ENCODE measurements around the gene ADGRL3. TPM values are rescaled to one million over a fixed set of nuclear protein-coding genes. Genes with fewer than 3 reads are reported as not detected.

Gene ADGRL3
- total RNA-seq, 2 experiments from 2014 or later: not detected

DNA sequence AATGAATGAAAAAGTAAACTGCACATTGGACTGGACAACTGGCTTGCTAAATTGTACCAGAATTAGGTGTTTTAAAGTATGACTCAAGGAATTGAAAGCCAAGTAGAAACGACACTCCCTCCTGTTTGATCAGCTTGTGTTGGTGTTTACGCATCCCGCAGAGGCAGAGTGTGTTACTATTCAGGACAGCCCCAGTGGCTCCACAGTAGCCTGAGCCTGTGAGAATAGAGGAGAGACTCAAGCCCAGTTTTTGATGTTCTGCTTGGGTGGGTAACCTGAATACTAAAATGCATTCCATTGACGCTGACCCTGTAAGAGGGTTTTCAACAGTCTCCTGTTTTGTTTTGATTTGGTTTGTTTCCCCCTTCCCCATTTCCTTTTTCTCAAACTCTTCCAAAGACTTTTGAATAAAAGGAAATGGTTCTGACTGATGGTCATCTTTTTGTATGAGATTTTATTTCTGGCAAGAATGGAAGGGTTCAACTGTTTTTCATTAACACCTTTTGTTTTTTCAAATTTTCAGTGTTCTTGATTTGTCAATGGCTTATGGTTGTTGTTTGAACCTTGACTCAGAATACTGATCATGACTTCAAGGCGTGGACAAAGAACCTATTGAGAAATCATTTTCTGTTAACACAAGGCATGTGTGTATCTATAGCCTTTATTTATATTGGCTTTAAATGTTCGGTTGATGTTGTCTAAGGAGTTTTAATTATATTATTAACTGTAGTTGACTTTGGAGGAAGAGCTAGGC, 10.2 kb downstream of the ADGRL3 start:
- DNase-seq (no peak), ATAC-seq (no peak)
- Mint-ChIP-seq H3K9me3 (ENCODE audit: low read depth) (peaks cover 2% of the 10 kb centered on the region), H3K4me3 (no peak overlapping the region), H3K36me3 (ENCODE audit: low read depth) (no peaks in the 10 kb centered on the region), H3K4me1 (no peaks in the 10 kb centered on the region), H3K27ac (no peak overlapping the region), H3K27me3 (peaks cover under 1% of the 10 kb centered on the region)
- intact Hi-C loops (cut with DNase I, micrococcal nuclease): no loop called here
- POLR2A ChIA-PET: no interaction called here
- CTCF ChIA-PET: no interaction called here

GRCh38 chr4:61211781-61212180, 11.7 kb downstream of the ADGRL3 start:
- Mint-ChIP-seq H3K27me3 (no peaks in the 10 kb centered on the region), H3K9me3 (ENCODE audit: low read depth) (peaks cover 2% of the 10 kb centered on the region), H3K36me3 (ENCODE audit: low read depth) (no peaks in the 10 kb centered on the region), H3K4me3 (no peak overlapping the region), H3K4me1 (no peaks in the 10 kb centered on the region), H3K27ac (no peak overlapping the region)
- intact Hi-C loops (cut with DNase I, micrococcal nuclease): no loop called here
- DNase-seq: no peak
- no peak for ATAC-seq
- CTCF ChIA-PET: no interaction called here
- POLR2A ChIA-PET: no interaction called here

- Mint-ChIP-seq H3K27ac (no peak overlapping the region), H3K27me3 (no peaks in the 10 kb centered on the region), H3K9me3 (ENCODE audit: low read depth) (peaks cover 4% of the 10 kb centered on the region), H3K4me1 (no peaks in the 10 kb centered on the region), H3K4me3 (no peak overlapping the region), H3K36me3 (ENCODE audit: low read depth) (no peaks in the 10 kb centered on the region)
- intact Hi-C loops (cut with DNase I, micrococcal nuclease): no loop called here
- DNase-seq (no peak), ATAC-seq (no peak)
- CTCF ChIA-PET: no interaction called here
- POLR2A ChIA-PET: no interaction called here
Observed at GRCh38 chr4:61212788-61213187, 12.7 kb downstream of the ADGRL3 start.

DNA sequence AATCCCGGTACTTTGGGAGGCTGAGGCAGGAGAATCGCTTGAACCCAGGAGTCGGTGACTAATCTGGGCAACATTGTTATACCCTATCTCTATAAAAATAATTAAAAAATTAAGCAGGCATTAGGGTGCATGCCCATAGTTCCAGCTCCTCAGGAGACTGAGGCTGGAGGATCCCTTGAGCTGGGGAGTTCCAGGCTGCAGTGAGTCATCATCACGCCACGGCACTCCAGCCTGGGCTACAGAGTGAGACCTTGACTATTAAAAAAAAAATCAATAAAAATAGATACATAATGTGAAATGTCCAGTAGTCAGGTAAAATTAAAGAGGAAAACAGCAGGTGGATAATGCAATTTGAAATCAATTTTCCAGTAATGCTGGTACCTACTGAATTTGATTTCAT, 14.6 kb downstream of the ADGRL3 start:
- Mint-ChIP-seq H3K9me3 (ENCODE audit: low read depth) (peaks cover 4% of the 10 kb centered on the region), H3K36me3 (ENCODE audit: low read depth) (no peaks in the 10 kb centered on the region), H3K4me3 (no peak overlapping the region), H3K27me3 (no peaks in the 10 kb centered on the region), H3K4me1 (no peaks in the 10 kb centered on the region), H3K27ac (no peak overlapping the region)
- no peak for DNase-seq
- ChIA-PET POLR2A (no interaction called here), CTCF (no interaction called here)
- ATAC-seq: no peak
- intact Hi-C loops (cut with DNase I, micrococcal nuclease): no loop called here

DNA sequence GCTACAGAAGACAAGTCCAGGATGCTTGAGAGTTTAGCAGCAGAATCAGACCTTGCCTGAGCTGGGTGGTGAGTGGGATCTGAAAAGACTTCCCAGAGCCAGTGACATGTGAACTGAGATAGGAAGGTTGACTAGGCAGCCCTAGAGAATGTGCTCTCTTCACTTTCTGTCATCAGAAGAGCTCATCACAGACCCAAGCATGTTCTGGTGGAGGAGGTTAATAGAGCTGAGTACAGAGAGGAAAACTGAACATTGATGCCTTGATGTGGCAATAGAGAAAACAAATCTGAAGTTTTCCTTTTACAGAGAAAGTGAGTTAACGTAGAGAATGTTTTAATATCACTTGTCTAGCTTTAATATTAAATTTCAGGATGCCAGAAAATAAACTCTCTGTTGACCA, 17.1 kb downstream of the ADGRL3 start:
- Mint-ChIP-seq H3K36me3 (ENCODE audit: low read depth) (no peaks in the 10 kb centered on the region), H3K9me3 (ENCODE audit: low read depth) (peaks cover 4% of the 10 kb centered on the region), H3K27me3 (no peaks in the 10 kb centered on the region), H3K4me1 (no peaks in the 10 kb centered on the region), H3K4me3 (no peak overlapping the region), H3K27ac (no peak overlapping the region)
- no peak for DNase-seq
- ChIA-PET CTCF (no interaction called here), POLR2A (no interaction called here)
- no peak for ATAC-seq
- intact Hi-C loops (cut with DNase I, micrococcal nuclease): no loop called here

DNA sequence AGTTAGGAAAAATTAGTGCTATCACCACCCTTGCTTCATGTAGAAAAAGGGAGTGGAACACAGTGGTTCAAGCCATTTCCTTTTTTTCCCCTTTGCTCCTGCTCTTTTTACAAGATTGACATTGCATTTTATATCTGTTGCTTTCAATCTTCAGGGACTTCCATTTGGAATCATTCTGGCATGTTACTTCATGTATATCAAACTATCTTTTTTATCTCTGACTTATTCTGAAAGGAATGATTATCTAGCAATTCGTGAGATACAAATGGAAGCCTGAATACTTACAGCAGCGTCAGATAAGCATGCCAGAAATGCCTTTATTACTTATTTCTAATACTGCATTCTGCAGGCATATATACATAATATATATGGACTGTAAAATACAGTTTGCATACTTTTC, 20.4 kb downstream of the ADGRL3 start:
- ATAC-seq (no peak), DNase-seq (no peak)
- H3K27me3 Mint-ChIP-seq: no peaks in the 10 kb centered on the region
- peaks cover 5% of the 10 kb centered on the region for H3K9me3 Mint-ChIP-seq (ENCODE audit: low read depth)
- H3K27ac Mint-ChIP-seq: no peak overlapping the region
- CTCF ChIA-PET: no interaction called here
- H3K36me3 Mint-ChIP-seq (ENCODE audit: low read depth): no peaks in the 10 kb centered on the region
- H3K4me1 Mint-ChIP-seq: no peaks in the 10 kb centered on the region
- POLR2A ChIA-PET: no interaction called here
- intact Hi-C loops (cut with DNase I, micrococcal nuclease): no loop called here
- H3K4me3 Mint-ChIP-seq: no peak overlapping the region

- H3K27me3 Mint-ChIP-seq: no peaks in the 10 kb centered on the region
Observed at GRCh38 chr4:61223385-61223784, 23.3 kb downstream of the ADGRL3 start.

GRCh38 chr4:61224573-61224972, 24.4 kb downstream of the ADGRL3 start:
- DNase-seq: no peak
- intact Hi-C loops (cut with DNase I, micrococcal nuclease): no loop called here
- Mint-ChIP-seq H3K4me3 (no peak overlapping the region), H3K4me1 (no peaks in the 10 kb centered on the region), H3K27me3 (no peaks in the 10 kb centered on the region), H3K9me3 (ENCODE audit: low read depth) (peaks cover 5% of the 10 kb centered on the region), H3K27ac (no peak overlapping the region), H3K36me3 (ENCODE audit: low read depth) (no peaks in the 10 kb centered on the region)
- CTCF ChIA-PET: no interaction called here
- no peak for ATAC-seq
- POLR2A ChIA-PET: no interaction called here

More at GRCh38 chr4:61223385-61223784, 23.3 kb downstream of the ADGRL3 start:
- POLR2A ChIA-PET: no interaction called here
- H3K27ac Mint-ChIP-seq: no peak overlapping the region
- H3K4me1 Mint-ChIP-seq: no peaks in the 10 kb centered on the region
- CTCF ChIA-PET: interaction anchor here (0.6 kb wide), 1 partner anchor 39 kb away, joined by 3 read pairs; no protein-coding TSS in a partner anchor
- no peak overlapping the region for H3K4me3 Mint-ChIP-seq
- ATAC-seq (no peak), DNase-seq (no peak)
- H3K9me3 Mint-ChIP-seq (ENCODE audit: low read depth): peaks cover 5% of the 10 kb centered on the region
- intact Hi-C loops (cut with DNase I, micrococcal nuclease): no loop called here
- H3K36me3 Mint-ChIP-seq (ENCODE audit: low read depth): no peaks in the 10 kb centered on the region

- Mint-ChIP-seq H3K9me3 (ENCODE audit: low read depth) (peaks cover 5% of the 10 kb centered on the region), H3K4me1 (no peaks in the 10 kb centered on the region), H3K27ac (no peak overlapping the region), H3K27me3 (no peaks in the 10 kb centered on the region), H3K4me3 (no peak overlapping the region), H3K36me3 (ENCODE audit: low read depth) (no peaks in the 10 kb centered on the region)
- intact Hi-C loops (cut with DNase I, micrococcal nuclease): no loop called here
- ATAC-seq (no peak), DNase-seq (no peak)
- POLR2A ChIA-PET: no interaction called here
- CTCF ChIA-PET: no interaction called here
Observed at GRCh38 chr4:61225656-61226055, 25.5 kb downstream of the ADGRL3 start.

DNA sequence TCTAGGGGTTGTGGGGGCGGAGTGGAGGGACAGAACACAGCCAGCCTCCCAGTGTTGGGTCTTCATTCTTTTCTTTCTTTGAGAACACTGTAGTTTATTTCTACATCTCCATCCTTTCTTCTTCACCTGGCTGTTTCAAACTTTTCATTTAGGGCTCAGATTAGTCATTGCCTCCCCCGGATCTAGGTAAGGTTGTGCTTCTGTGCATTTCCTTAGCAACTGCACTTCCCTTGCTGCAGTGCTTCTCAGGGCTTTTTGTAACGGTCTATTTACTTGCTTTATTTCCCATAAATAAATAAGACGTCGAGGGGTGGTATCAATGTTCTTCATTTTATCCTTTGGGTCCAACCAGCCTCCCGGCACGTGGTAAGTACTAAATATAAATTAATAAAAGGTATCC, 31.3 kb downstream of the ADGRL3 start:
- DNase-seq (no peak), ATAC-seq (no peak)
- H3K36me3 Mint-ChIP-seq (ENCODE audit: low read depth): no peaks in the 10 kb centered on the region
- intact Hi-C loops (cut with DNase I, micrococcal nuclease): no loop called here
- POLR2A ChIA-PET: no interaction called here
- H3K4me3 Mint-ChIP-seq: no peak overlapping the region
- CTCF ChIA-PET: no interaction called here
- no peaks in the 10 kb centered on the region for H3K4me1 Mint-ChIP-seq
- no peak overlapping the region for H3K27ac Mint-ChIP-seq
- peaks cover 12% of the 10 kb centered on the region for H3K9me3 Mint-ChIP-seq (ENCODE audit: low read depth)
- no peaks in the 10 kb centered on the region for H3K27me3 Mint-ChIP-seq

GRCh38 chr4:61239250-61239649, 39.1 kb downstream of the ADGRL3 start:
- ChIA-PET POLR2A (no interaction called here), CTCF (no interaction called here)
- Mint-ChIP-seq H3K27ac (no peak overlapping the region), H3K36me3 (ENCODE audit: low read depth) (no peaks in the 10 kb centered on the region), H3K4me3 (no peak overlapping the region), H3K27me3 (no peaks in the 10 kb centered on the region), H3K4me1 (no peaks in the 10 kb centered on the region), H3K9me3 (ENCODE audit: low read depth) (peaks cover 1% of the 10 kb centered on the region)
- ATAC-seq: no peak
- intact Hi-C loops (cut with DNase I, micrococcal nuclease): no loop called here
- no peak for DNase-seq

DNA sequence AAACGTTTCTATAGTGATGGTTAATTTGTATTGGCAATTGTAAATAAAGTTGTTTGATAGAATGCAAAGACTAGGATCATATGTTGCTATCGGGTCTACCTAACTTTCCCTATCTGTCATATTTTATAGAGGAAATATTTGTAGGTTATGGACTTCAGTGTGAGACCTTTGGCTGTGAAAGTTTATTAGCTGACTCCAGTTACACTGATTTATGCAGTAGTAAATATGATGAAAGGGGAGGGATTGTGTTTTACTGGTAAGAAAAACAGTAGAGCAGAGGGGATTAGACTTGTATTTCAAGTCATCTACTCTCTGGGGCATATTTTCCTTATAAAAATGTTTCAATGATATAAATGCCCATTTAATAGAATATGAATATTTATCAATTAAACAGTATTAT, 43.8 kb downstream of the ADGRL3 start:
- Mint-ChIP-seq H3K36me3 (ENCODE audit: low read depth) (no peaks in the 10 kb centered on the region), H3K27me3 (no peaks in the 10 kb centered on the region), H3K27ac (no peak overlapping the region), H3K9me3 (ENCODE audit: low read depth) (no peaks in the 10 kb centered on the region), H3K4me1 (no peaks in the 10 kb centered on the region), H3K4me3 (no peak overlapping the region)
- intact Hi-C loops (cut with DNase I, micrococcal nuclease): no loop called here
- ChIA-PET CTCF (no interaction called here), POLR2A (no interaction called here)
- DNase-seq (no peak), ATAC-seq (no peak)
